GM21737 (cell line): Measurements from ENCODE around the gene LIMD2.
"Not testable (repeated sequence)": the region's sequence is repeated elsewhere in the genome, so short reads cannot be mapped to it uniquely, and the experiment has no call there.

ENCODE experiments used
- ATAC-seq: cut with Tn5 transposase; IDR thresholded peaks from one replicate; pipeline ENCODE4 v1.9.1; 2021; ENCODE audit warnings: mild to moderate bottlenecking, moderate library complexity; ENCODE audit not compliant: unreplicated experiment

The LIMD2 gene

GRCh38 chr17:63699638-63700527 is at the start of gene LIMD2:
Gene LIMD2, minus strand, starts transcription at chr17:63700125. Its CDS starts 827 bp downstream, at chr17:63699298.
- peak; percentile 14 for ATAC-seq

GRCh38 chr17:63741408-63742173 is 41.7 kb upstream of the LIMD2 start, which contains the start of gene STRADA:
Gene STRADA, minus strand, starts transcription at chr17:63741799. Its CDS starts 13,430 bp downstream, at chr17:63728369.
- peak; percentile 87 for ATAC-seq

GRCh38 chr17:63741143-63741407 is 41.1 kb upstream of the LIMD2 start:
- ATAC-seq, result peak; percentile 23

GRCh38 chr17:63740464-63741142 is 40.7 kb upstream of the LIMD2 start:
- ATAC-seq, result no peak

GRCh38 chr17:63735691-63736090 is 35.8 kb upstream of the LIMD2 start:
- ATAC-seq, result no peak

GRCh38 chr17:63722403-63722802 is 22.5 kb upstream of the LIMD2 start:
- ATAC-seq, result no peak

GRCh38 chr17:63720194-63720593 is 20.3 kb upstream of the LIMD2 start:
- not testable (repeated sequence) for ATAC-seq

GRCh38 chr17:63718988-63719387 is 19.1 kb upstream of the LIMD2 start:
- no peak for ATAC-seq

- ATAC-seq, result no peak
These were observed 16.5 kb upstream of the LIMD2 start for GRCh38 chr17:63716426-63716825.

GRCh38 chr17:63714550-63715277 is 14.8 kb upstream of the LIMD2 start:
- no peak for ATAC-seq

GRCh38 chr17:63709110-63709509 is 9.2 kb upstream of the LIMD2 start:
- ATAC-seq, result no peak

- no peak for ATAC-seq
These were observed 7.2 kb upstream of the LIMD2 start for GRCh38 chr17:63707151-63707550.

- ATAC-seq, result no peak
These were observed 6.6 kb upstream of the LIMD2 start for GRCh38 chr17:63706336-63707082.

GRCh38 chr17:63705657-63706056 is 5.7 kb upstream of the LIMD2 start:
- no peak for ATAC-seq

GRCh38 chr17:63704836-63705235 is 4.9 kb upstream of the LIMD2 start:
- no peak for ATAC-seq

GRCh38 chr17:63704259-63704576 is 4.3 kb upstream of the LIMD2 start:
- no peak for ATAC-seq

GRCh38 chr17:63703556-63704258 is 3.8 kb upstream of the LIMD2 start:
- ATAC-seq, result no peak

GRCh38 chr17:63703029-63703428 is 3.1 kb upstream of the LIMD2 start:
- no peak for ATAC-seq

- no peak for ATAC-seq
These were observed 2.7 kb upstream of the LIMD2 start for GRCh38 chr17:63702721-63703015.
